ENCODE data around the gene GNAI3. TPM values are rescaled to one million over a fixed set of nuclear protein-coding genes. Genes with fewer than 3 reads are reported as not detected.

Gene GNAI3
- total RNA-seq, 1 donor from 2014 or later: 6.7 TPM

DNA sequence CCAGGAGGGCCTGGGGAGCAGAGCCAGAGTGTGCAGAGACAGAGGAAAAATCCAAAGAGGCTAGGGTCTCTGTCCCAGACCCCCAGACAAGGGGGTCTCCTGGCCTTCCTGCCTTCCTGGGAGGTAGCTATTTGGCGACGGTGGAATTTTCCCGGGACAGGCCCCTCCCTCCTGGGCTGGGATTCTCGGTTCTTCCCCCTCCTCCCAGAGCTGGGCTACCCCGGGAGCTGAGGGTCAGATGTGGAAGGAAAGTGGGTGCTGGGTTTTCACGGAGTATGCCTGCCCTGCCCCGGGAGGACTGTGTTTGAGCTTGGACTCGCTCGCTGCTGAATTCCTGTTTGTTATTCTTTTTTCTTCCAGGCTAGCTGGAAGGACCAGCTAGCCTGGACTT is 72.0 kb downstream of the GNAI3 start:
- Histone ChIP-seq H3K9me3 (no peaks in the 10 kb centered on the region), H3K4me3 (peak overlapping the region; percentile 85), H3K27me3 (ENCODE audit: low read depth) (no peaks in the 10 kb centered on the region), H3K27ac (peak overlapping the region; percentile 87), H3K4me1 (peaks cover 70% of the 10 kb centered on the region), H3K36me3 (no peaks in the 10 kb centered on the region)
- DNase-seq (no peak), ATAC-seq (peak; percentile 22 to 57)
- TF ChIP-seq, protein P1, sequence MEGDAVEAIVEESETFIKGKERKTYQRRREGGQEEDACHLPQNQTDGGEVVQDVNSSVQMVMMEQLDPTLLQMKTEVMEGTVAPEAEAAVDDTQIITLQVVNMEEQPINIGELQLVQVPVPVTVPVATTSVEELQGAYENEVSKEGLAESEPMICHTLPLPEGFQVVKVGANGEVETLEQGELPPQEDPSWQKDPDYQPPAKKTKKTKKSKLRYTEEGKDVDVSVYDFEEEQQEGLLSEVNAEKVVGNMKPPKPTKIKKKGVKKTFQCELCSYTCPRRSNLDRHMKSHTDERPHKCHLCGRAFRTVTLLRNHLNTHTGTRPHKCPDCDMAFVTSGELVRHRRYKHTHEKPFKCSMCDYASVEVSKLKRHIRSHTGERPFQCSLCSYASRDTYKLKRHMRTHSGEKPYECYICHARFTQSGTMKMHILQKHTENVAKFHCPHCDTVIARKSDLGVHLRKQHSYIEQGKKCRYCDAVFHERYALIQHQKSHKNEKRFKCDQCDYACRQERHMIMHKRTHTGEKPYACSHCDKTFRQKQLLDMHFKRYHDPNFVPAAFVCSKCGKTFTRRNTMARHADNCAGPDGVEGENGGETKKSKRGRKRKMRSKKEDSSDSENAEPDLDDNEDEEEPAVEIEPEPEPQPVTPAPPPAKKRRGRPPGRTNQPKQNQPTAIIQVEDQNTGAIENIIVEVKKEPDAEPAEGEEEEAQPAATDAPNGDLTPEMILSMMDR (IDR thresholded peaks at IDR 0.05): no peak
- intact Hi-C loops (cut with DNase I): no loop called here

DNA sequence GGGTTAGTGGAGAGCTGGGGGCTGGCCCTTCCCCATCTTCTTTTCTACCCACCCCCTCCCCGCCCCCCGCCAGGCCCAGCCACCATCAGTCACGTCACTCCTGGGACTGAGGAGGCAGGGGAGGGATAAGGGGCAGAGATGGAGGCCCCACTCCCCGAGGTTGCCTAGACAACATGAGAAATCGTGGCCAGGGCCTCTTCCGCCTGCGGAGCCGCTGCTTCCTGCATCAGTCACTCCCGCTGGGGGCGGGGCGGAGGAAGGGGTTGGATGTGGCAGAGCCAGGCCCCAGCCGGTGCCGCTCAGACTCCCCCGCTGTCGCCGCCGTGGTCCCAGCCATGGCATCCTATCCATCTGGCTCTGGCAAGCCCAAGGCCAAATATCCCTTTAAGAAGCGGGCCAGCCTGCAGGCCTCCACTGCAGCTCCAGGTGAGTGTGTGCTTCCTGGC is 72.4 kb downstream of the GNAI3 start:
- intact Hi-C loops (cut with DNase I): no loop called here
- peak overlapping the region; percentile 87 for H3K27ac ChIP-seq
- ATAC-seq (peak; percentile 86 to 87), DNase-seq (peak; percentile 97)
- no peaks in the 10 kb centered on the region for H3K27me3 ChIP-seq (ENCODE audit: low read depth)
- no peaks in the 10 kb centered on the region for H3K9me3 ChIP-seq
- H3K4me1 ChIP-seq: peaks cover 68% of the 10 kb centered on the region
- peak overlapping the region; percentile 85 for H3K4me3 ChIP-seq
- TF ChIP-seq, protein P1 (IDR thresholded peaks at IDR 0.05): no peak
- H3K36me3 ChIP-seq: no peaks in the 10 kb centered on the region

DNA sequence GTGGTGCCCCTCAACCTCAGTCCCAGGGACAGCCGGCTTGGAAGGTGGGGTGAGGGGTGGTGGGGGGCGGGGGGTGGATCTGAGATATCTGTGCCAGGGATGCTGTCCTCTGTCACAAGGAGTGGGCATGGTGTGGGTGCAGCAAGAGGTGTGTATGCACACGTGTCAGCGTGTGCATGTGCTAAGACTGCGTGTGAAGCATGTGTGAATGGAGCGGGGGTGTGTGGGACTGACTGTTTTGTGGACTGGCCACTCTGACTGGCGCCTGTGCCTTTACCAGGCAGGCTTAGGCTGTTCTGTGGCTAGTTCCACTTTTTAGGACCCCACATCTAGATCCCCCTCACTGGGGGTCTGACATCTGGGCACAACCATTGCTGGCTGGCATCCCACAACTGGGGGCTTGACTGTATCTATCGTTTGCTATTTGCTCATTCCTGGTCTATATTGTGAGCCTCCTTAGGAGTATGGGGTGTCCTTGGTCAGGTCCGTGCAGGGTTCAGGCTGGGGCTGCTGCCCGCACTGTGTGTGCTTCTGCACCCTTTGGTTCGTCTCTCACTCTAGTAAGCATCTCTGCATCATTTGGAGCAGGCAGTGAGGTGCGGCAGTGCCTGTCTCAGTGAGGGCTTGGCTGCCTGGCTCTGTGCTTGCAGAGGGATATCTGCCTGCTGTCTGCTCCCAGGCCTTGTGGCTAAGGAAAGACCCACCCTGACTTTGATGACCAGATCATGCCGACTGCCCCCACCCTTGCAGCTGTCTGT is 73.1 kb downstream of the GNAI3 start:
- intact Hi-C loops (cut with DNase I): no loop called here
- H3K4me1 ChIP-seq: peaks cover 61% of the 10 kb centered on the region
- peaks cover 6% of the 10 kb centered on the region for H3K36me3 ChIP-seq
- H3K27me3 ChIP-seq (ENCODE audit: low read depth): no peaks in the 10 kb centered on the region
- peak overlapping the region; percentile 85 for H3K4me3 ChIP-seq
- H3K27ac ChIP-seq: peak overlapping the region; percentile 87
- no peak for ATAC-seq
- no peaks in the 10 kb centered on the region for H3K9me3 ChIP-seq
- no peak for DNase-seq
- TF ChIP-seq, protein P1 (IDR thresholded peaks at IDR 0.05): no peak

DNA sequence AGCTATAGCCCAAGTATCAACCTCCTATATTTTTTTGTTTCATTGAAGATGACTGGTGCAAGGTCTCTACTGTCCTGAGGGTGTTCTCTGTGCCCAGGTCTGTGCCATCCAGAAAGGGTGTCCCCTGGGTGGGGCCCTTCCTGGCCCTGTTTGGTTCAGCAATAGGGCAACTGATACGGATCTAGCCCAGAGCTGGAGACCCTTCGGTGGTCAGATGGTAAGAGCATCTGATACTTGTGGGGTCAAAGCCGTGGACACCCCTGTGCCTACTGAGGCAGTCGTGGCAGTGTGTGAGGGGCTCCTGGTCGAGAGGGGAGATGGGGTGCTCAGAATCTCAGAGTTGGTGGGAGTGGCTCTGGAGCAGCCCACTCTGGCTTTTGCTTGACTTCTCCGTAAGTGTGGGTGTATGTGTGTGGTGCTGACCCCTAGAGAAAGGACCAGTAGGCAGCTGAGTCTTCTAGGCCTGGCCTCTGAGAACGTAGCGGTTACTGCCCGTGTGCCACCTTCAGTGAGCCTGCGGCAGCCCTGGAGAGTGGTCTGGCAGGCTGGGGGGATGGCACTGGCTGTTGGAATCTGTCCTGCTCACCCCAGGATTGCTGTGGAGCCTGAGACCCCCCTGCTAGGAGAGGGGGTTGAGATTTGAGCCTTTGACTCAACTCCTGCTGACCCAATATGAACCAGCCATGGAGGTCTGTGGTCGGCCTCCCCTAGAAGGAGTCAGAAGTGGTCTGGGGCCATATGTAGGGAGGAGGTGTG is 73.9 kb downstream of the GNAI3 start:
- H3K36me3 ChIP-seq: peaks cover 13% of the 10 kb centered on the region
- no peaks in the 10 kb centered on the region for H3K9me3 ChIP-seq
- H3K27me3 ChIP-seq (ENCODE audit: low read depth): no peaks in the 10 kb centered on the region
- ATAC-seq (no peak), DNase-seq (no peak)
- H3K27ac ChIP-seq: no peak overlapping the region
- intact Hi-C loops (cut with DNase I): no loop called here
- peaks cover 59% of the 10 kb centered on the region for H3K4me1 ChIP-seq
- peak overlapping the region; percentile 85 for H3K4me3 ChIP-seq
- TF ChIP-seq, protein P1 (IDR thresholded peaks at IDR 0.05): no peak

DNA sequence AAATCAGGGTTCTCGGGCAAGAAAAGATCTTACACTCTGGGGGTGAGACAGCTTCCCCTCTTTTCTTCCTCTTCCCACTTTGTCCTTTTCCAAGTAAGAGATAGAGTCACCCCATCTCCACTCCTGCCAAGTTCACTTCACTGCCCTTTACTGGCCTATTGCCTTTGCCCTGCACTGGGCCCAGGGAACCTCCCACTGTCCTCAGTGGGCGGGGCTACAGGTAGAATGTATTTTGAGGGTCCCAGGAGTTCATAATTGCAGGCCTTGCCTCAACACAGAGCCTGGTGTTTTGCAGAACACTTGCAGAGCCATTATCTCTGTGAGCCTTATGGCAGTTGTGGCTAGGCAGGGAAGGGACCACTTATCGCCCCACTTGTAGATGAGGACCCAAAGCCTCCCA is 74.5 kb downstream of the GNAI3 start:
- Histone ChIP-seq H3K4me3 (no peak overlapping the region), H3K36me3 (peaks cover 19% of the 10 kb centered on the region), H3K4me1 (peaks cover 54% of the 10 kb centered on the region), H3K27me3 (ENCODE audit: low read depth) (no peaks in the 10 kb centered on the region), H3K9me3 (no peaks in the 10 kb centered on the region), H3K27ac (no peak overlapping the region)
- intact Hi-C loops (cut with DNase I): no loop called here
- TF ChIP-seq, protein P1 (IDR thresholded peaks at IDR 0.05): no peak
- no peak for DNase-seq
- no peak for ATAC-seq
